HG03571 (cell line): ENCODE data around the gene SPCS2.

ENCODE experiments used
- ATAC-seq: cut with Tn5 transposase; IDR thresholded peaks from one replicate; pipeline ENCODE4 v1.9.1; 2021; ENCODE audit not compliant: unreplicated experiment

SPCS2 gene

DNA sequence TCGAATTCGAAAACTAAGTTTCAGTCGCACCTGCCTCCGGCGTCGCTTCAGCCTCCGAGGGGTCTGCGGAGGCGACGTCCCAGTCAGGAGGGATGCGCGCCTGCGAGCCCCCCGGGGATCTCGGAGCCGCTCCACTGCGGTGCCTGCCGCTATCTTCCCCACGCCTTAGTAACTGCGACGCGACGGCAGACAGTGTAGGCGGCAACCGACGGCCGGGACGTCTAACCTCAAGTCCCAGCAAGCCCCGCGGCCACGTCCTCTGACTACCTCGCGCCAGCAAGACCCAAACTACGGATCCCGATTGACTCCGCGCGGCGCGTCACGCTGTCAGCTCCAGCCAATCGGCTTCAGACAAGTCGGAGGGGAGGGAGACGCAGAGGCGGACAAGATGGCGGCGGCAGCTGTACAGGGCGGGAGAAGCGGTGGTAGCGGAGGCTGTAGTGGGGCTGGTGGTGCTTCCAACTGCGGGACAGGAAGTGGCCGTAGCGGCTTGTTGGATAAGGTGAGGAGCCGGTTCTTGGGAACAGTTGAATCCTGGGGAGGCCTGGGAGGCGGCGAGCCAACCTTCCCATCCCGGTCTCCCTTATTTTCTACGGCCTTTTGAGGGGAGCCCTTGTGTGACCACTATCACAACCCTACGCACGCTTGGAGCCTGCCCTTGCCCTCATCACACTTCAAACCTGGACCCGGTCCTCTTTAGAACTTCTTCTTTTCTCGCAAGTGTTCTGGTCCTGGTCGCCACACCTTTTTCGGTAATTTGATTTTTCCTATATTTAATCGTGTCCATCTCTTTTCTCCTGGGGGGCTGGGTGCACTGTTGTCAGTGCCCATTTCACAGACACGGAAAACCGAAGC is at the start of gene SPCS2, which contains the start of gene XRRA1:
SPCS2 (plus strand) TSS at position 369 of the 855 bp plus-strand sequence; CDS start at position 389, 20 bp downstream.
XRRA1 (minus strand) TSS at position 194 of the 855 bp plus-strand sequence. CDS start 8,213 bp downstream, outside the sequence.
- peak; percentile 86 for ATAC-seq

DNA sequence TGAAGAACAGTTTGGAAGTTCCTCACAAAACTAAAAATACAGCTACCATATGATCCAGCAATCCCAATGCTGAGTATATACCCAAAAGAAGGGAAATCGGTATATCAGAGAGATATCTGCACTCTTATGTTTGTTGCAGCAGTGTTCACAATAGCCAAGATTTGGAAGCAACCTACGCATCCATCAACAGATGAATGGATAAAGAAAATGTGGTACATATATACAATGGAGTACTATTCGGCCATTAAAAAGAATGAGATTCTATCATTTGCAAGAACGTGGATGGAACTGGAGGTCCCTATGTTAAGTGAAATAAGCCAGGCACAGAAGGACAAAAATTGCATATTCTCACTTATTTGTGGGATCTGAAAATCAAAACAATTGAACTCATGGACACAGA is 46.7 kb upstream of the SPCS2 start:
- no peak for ATAC-seq

DNA sequence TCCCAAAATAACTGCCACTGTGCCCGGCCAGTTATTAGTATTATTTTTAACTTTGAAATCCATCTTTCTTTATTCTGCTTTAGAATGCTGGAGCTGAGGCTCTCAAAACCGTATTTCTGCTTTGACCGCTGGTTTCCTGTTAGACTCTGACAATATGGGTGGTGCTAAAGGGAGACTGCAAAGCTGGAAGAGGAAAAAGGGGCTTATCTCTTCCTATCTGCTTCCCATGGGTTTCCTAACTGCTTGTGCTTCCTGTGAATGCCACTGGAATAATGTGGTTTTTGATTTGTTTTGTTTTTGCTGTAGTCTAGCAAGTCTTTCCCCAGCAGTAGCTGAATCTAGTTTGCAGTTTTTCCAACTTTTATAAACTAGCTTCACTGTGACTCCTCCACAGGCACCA is 43.7 kb upstream of the SPCS2 start:
- ATAC-seq, result no peak

DNA sequence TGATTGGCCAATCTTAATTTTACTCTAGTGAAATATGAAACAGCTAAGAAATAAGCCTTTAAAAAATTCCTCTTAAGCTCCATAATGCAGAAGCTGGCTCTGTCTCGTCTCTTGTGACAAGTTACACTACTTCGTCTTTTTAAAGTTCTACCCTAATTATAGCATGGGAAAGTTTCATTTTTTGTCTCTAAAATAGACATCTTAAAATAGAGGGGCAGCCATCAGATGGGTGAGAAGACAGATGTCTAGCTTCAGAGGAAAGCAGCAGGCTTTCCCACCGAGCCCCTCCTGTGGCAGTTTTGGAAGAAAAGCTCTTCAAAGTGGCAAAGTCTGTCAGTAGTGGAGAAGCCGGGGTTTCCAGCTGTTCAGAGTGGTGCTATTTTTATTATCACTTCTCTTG is 39.7 kb upstream of the SPCS2 start:
- no peak for ATAC-seq

DNA sequence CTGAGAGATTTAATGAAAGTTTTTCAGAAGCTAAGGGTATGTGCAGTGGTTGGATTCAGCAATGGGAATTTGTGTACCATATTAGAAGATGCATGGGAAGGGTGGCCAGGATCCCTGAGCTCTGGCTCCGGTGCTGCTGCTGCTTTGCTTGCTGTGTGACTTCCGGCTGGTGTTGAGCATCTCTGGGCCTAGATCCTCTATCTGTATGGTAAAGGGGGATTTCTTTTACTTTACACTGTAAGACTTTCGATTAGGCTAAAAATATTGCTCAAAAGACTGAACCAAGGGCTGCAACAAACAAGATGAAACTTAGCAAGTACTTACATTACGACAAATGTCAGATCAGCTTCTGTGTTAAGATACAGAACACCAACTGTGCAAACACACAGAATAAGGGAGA is 39.3 kb upstream of the SPCS2 start:
- ATAC-seq, result no peak

DNA sequence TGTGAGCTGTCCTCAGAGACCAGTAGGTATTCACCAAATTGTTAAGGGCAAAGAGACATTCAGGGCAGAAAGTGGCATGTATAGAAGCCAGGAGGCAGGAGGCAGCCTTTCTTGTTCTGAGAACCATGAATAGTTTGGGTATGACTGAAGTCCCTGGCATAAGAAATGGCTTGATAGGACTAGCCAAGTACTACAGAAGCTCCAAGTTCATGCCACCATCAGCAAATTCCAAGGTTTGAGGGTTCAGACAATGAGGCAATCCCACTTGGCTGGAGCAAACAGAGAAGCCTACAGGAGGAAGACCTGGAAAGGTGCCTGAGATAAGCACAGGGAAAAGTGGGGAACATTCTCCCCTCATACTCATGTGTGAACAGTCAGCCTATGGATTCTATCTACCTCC is 25.9 kb upstream of the SPCS2 start:
- no peak for ATAC-seq

DNA sequence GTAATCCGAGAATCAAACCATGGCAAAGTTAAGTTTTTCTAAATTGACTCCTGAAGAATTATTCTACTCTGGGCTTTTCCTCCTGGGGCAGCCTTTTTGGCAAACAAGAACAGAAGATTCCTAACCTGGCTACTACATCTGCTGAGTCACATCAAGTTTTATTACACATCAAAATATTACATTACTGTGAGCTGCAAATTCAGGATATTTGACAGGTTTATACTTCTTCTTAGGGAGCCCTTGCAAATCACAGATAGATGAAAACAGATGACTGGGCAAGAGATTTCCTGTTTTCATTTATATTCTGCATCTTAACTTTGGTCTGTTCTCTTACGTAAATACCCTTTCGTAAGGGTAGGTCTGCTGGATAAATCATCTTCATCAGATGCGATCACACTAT is 23.8 kb upstream of the SPCS2 start:
- no peak for ATAC-seq

DNA sequence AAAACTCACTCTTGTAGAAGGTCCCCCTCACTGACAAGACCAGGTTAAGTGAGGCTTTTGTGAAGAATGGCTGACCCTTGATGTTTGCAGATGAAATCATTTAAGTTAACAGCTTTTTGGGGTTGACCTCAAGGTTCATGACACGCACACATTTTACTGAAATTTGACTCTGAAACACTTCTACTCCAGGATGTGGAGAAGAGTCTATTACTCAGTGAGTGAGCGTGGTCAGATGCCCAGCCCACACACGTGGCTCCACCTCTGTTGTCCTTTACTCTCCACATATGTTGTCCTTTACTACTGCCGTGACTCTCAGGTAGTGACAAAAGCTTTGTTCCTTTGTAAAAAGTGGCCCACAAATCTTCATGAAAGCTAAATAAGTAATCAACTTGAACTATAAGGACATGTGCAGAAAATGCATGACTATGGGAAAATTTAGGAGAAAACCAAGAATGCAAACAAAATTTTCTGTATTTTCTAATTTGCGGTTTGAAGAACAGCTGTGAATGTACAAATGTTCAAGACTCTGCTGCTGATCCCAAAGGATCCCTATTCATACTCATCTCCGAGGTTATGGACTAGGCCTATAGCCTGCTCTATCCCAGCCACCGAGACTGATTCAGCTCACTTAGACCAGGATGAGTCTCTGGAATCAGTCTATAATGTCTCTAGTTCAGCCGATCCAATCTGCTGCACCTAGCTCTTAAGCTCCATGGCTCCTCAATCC is 22.6 kb upstream of the SPCS2 start:
- ATAC-seq, result no peak

DNA sequence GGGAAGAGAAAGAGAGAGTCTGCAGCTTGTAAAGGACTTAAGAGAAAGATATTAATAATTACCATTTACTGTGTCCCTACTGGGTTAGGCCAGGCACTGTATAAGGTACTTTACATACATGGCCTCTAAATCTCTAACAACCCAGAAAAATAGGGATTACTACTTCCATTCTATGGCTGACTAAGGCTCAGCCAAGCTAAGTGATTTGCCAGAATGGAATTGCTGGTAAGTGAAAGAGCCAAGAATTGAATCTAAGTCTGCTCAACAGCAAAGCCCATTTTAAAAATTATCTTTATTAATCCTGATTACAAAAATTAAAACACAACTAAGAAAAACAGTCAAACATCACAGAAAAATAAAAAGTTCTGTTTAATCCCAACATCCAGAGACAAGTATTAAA is 21.6 kb upstream of the SPCS2 start:
- no peak for ATAC-seq

DNA sequence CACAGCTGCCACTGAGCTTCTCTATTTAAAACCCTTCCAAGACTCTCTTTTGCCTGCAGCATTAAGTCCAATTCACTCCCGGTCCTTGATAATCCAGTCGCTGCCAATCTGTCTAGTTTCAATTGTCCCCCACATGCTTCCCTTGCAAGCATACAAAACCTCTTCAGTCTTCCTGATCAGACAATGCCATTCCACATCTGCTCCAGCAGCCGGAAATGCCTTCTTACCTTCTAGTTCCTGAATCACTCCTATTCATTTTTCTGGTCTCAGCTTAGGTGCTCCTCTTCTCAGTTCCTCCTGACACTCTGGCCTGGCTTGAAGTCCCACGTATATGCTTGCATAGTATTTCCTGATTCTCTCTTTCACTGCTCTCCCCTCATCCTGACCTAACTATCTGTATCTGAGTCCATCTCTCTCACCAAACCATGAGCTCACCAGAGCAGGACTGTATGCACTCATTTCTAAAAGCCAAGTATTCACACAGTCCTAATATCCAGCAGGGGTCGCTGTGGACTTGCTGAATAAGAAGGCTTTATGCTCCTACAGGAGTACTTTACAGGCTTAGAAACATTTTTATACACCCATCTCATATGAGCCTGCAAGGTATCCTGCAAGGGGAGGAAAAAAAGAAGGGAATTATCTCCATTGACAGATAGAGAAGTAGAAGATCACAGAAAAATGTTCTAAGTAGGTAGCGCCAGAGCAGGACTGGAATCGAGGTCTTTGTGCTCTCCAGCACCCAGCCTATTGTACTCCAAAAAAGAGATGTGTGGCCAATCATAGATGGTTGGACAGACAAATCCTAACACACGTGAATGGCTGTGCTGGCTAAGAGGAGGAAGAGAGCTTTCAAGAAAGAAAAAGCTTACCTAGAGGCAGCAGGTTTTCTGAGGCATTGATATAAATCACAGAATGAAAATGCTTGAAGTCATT is 19.4 kb upstream of the SPCS2 start:
- ATAC-seq, result peak; percentile 66

DNA sequence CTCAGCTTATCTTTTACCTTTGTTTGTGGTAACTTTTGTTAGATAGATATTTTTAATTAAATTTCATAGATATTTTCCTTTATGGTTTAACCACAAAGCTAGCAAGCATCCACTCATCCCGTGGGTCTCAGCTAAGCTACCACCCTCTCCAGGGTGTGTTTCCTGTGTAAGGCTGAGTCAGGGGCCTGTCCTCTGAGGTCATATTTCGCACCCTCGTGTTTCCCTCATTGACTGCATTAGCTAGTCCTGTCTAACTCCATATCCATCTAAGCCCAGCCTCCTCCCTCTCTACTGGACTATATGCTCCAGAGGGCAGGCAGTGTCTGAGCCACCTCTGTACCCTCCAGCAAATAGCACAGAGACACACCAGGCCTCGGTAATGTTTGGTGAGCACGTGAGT is 16.9 kb upstream of the SPCS2 start:
- ATAC-seq, result no peak

DNA sequence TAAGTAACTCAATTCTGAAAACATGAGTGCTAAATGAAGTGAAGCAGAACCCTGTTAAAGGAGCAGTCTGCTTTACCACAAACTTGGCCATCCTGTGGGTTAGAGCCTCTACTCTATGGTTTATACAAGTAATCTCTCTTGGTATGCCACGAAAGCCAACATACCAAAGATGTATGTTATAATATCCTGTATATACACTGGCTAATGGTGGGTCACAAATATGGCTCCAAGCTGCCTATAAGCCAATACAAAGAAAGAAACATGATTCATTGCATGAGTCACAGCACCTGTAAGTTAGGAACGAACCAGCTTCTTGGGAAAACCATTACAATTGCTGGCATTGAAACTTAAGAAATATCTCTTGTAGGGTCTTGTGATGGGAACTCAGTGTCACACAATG is 16.3 kb upstream of the SPCS2 start:
- no peak for ATAC-seq

DNA sequence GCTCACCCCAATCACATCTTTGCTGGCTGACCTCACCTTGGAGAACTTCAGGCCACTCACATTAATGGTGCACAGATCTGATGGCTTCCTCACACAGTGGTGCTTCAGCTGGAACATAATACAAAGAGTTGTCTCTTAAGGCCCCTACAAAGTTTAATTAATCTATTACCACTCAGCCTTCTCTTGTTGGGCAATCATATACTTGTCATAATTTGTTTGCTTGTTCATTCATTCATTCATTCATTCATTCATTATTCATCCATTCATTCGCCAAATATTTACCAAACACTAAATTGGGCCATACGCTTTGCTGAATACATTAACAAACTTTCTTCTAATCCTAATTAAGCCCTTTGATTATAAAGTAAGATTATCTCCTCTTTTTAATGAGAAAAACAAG is 15.3 kb upstream of the SPCS2 start:
- no peak for ATAC-seq

DNA sequence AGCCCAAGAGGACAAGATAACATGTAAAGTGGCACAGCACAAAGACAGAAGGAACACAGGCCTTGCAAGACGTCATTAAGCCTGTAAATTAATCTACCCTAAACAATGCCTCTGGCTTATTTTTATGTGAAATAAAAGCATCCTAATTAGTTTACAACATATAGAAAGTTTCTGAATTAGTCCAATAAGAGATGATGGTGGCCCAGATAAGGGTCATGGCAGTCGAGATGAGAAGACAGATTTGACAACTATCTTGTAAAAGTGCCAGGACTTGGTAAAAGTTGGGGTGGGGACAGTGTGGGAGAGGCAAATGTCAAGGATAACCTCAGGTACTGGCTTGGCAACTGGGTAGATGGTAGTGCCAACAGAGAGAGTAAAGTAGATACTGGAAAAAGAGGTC is 13.8 kb upstream of the SPCS2 start:
- ATAC-seq, result no peak

DNA sequence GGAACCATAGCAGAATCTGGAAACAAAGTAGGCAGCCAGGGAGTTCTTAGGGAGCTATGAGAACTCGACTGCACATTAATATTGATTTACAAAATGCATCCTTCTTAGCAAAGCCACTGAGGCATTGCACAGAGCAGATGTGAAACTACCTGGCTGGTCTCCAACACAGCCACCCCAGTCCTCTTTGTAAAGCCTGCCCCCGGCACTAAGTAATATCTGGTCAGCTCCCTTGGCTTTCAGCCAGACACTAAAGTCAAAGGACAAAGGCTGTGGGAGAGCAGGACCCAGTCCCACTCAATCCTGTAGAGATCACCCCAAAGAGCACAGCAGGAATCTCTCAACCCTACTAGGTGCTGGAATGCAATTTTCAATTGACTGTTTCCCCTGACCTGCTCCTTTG is 13.0 kb upstream of the SPCS2 start:
- ATAC-seq, result no peak

DNA sequence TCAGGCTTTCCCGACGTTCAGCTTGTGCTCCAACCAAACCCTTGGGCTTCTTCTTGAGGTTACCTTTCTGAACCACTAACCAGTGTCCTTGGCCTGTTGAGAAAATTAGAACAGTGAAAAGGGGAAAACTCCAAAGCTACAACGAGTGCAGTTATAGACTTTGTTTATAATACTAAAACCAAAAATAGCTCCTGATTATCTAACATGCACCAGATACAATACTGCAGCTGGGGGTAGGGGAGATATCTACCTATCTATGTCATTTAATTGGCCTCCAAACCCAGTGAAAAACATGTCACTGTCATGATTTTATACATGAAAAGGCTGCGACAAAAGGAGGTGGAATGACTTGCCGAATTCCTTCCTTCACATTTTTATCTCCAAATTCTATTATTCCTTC is 12.1 kb upstream of the SPCS2 start:
- no peak for ATAC-seq

DNA sequence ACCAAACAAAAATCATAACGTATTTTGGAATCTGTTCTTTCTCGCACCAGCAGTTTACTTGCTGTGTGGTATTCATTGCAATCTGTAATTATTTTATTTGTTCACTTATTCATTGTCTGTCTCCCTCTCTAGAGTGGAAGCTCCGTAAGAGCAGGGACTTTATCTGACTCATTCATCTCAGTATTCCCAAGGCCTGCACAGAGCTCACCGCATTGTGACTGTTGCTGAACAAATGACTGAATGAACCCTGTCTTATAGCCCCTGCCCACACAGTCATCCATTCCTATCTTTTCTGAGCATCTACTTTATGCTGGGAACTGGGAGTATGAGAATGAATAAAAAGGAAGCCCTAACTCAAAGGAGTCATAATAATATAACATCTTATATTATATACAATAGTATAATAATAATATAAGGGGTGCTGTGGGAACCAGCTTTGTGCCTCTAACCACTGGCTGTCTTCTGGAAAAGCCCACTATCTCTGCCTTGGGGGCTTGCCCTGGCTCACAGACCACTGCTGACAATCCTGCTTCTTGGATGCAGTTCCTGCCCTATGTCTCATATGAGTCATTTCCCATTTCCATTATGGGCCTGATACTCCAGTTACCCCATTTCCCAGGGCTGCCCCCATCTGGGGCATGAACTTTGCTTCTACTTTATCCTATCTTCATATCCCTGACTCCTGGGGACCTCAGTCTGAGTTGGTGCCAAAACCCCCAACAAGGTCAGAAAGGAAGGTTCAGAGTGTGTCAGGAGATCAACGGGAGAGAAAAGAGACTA is 11.2 kb upstream of the SPCS2 start:
- ATAC-seq, result no peak

DNA sequence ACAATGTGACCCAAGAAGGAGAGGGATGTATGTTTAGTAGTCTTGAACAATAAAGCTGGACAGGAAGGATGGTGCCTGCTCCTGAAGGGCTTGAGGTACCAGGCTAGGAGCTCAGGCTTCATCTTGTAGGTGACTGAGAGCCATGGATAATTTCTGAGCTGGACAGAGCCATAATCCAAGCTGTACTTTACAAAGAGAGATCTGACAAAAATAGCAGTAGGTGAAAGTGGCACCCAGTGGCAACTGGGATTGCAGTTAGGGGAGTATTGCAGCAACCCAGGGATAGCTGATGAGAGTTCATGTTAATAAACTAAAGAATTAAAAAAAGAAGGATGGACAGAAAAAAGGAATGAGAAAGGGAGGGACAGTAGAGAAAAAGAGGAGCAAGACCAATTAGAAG is 7.6 kb upstream of the SPCS2 start:
- no peak for ATAC-seq

DNA sequence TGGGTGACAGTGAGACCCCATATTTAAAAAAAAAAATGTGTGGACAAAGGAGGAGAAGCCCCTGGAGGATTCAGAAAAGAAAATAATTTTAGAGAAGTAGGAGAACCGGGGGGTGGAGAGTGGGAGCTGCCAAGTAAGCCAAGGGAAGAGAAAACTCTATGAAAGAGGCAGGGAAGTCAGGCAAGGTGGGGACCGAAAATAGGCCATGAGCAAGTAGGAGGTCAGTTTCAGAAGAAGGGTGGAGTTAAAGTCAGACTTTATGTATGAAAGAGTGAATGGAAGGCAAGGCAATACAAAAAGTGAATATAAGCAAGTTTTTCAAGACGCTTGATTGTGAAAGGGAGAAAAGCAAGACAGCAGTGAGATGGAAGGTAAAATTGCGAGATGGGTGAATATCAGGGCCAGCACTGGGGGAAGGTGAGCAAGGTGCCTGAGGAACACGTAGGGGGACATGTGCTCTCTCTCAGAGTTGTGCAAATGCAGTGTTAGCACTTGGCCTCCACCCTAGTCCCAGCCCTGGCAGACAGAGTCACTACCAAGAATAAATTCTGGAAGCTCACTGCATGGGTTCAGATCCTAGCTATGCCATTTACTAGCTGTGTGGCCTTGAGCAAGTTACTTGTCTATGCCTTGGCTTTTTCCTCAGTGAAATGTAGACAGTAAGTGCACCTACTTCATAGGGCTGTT is 6.8 kb upstream of the SPCS2 start:
- ATAC-seq, result no peak

DNA sequence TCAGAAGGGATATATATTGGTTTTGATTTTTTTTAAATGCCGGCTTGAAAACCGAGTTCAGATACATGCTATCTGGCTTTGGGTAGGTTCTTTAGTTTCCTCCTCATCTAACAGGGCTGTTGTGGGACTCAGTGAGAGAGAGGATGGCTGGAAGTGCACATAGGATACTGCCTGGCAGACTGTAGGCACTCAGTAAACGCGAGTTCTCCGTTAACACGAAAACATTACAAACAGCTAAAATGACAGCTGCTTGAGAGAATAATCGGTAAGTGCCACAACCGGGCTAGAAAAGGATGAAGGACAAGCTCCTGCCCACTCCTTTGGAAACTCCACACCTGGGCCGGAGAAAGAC is 544 bp upstream of the SPCS2 start:
- no peak for ATAC-seq
